ENCODE data around the gene C14orf119.
A peak's percentile ranks its signal among the peaks of the same experiment; 100 is the strongest.

Gene C14orf119

DNA sequence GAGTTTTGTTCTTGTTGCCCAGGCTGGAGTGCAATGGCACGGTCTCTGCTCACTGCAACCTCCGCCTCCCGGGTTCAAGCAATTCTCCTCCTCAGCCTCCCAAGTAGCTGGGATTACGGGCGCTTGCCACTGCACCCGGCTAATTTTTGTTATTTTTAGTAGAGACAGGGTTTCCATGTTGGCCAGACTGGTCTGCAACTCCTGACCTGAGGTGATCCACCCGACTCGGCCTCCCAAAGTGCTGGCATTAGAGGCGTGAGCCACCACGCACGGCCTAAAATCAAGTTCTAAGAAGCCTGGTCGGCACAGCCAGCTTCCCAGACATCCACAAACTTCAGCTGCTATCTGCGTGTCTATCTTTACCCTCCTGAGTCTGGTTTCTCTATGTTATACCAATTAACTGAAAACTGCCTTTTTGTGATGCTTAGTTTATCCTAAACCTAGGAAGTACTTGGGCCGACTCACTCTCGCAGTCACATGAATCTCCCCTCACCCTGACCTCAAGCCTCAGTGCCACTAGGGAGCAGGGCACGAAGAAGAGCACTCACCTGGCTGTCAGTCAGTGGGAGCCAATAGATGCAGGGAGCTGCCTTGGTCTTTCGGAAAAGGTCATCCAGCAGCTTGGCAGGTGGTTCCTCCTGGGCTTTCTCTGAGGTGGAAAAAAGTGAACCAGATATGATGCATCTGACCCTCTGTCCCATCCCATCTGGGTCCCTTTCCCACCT is 34.6 kb upstream of the C14orf119 start:
- no peak for DNase-seq (ENCODE audit: low read depth)

- peak; percentile 86 for DNase-seq (ENCODE audit: low read depth)
Measured at GRCh38 chr14:23062002-23062401, 33.3 kb upstream of the C14orf119 start.

DNA sequence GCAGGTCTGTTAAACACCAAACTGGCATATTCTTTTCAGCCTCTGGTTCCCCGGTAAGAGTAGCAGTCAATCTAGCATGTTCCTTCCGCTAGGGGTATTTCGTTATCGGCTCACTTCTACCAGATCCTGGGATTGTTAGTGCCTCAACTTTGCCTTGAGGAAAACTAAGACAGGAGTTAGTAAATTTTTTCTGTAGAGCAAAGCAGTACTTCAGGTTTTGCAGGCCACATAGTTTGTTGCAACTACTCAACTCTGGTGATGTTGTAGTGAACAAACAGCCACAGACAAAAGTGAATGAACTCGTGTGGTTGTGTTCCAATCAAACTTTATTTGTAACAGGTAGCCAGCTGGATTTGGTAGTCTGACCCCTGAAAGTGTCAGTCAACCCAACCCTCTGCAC is 31.7 kb upstream of the C14orf119 start:
- DNase-seq (ENCODE audit: low read depth) = no peak

DNA sequence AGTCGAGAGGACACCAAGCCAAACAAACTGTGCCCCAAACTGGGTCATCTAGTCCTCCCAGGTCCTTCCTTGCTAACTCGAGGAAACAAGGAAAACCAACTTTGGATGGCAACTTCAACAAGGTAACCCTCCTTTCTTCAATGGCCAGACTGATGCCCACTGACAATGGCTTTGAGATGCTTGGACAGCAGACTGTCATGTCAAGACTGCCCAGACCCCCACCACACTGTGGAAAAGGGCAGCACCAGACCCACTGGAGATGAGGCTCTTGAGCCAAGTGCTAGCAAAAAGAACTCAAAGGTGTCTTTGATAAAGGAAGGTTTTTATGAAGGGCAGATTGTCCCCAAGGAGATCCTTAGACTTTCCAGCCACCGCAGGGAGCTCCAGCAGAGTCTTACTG is 28.9 kb upstream of the C14orf119 start:
- DNase-seq (ENCODE audit: low read depth) = no peak

DNA sequence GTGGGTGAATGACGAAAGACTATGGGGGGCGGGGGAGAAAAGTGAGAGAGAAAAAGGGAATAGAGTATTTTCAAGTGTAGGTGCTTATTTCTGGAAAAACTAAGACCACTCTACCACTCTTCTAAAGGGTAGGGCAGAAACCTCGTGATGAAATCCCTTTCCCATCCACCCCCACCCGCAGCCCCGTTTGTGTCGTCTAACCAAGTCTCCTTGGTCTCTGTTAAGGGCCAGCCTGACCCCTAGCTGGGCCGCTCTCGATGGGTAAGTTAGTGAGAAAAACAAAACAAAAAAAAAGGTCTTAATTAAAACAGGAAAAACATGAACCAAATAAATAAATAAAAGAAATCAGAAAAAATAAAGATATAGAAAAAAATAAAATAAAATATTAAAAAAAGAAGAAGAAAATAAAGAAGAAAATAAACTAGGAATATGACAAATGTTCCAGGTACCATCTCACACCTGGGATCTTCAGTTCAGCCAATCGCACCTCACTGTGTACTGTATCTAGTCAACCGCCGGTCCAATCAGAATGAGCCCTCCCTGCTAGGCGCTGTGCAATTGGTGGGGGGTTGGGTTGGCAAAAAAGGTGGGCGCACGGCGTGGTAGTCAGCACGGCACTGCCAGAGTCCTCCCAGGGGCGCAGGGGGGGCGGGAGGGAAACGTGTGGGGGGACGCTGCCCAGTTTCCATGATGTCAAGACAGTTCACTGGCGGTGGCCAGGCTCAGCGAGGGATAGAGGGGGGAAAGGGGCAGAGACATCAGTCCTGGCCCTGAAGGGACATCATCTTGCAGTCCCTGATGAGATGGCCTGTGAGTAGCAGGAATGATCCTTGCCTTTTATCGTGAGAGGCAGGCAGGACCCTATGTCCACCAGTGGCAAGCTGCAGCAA is 28.2 kb upstream of the C14orf119 start:
- no peak for DNase-seq (ENCODE audit: low read depth)

- no peak for DNase-seq (ENCODE audit: low read depth)
Measured at GRCh38 chr14:23067847-23068788, 27.2 kb upstream of the C14orf119 start.

DNA sequence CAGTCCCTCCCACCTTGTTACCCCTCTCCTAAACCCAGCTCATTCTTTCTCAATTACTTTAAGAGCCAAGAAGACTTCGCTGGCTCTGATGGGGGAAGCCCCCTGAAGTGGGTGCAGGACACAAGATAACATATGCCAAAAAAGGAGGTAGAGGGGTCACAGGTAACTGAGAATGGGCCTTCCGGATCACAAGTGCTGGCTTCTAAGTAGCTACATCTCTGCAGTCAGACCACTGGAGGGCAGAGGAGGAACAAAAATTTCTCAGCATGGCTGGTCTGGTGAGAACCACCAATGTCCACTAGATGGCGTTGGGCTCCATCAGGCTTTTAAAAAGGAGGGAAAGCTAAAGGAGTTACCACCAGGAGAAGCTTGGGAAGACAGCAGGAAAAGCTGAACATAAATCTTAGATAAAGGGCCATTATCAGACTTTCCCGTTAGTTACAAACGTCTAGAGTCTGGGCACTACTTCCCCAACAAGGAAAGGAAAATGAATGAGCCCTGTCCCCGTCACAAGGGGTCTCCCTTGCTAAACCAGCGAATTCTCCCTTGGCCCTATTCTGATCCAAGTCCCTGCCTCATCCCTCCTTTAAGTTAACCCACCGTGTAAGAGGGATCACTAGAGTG is 26.4 kb upstream of the C14orf119 start:
- peak; percentile 81 for DNase-seq (ENCODE audit: low read depth)

- no peak for DNase-seq (ENCODE audit: low read depth)
Measured at GRCh38 chr14:23069413-23069806, 25.9 kb upstream of the C14orf119 start.

- no peak for DNase-seq (ENCODE audit: low read depth)
Measured at GRCh38 chr14:23070262-23071129, 24.8 kb upstream of the C14orf119 start.

DNA sequence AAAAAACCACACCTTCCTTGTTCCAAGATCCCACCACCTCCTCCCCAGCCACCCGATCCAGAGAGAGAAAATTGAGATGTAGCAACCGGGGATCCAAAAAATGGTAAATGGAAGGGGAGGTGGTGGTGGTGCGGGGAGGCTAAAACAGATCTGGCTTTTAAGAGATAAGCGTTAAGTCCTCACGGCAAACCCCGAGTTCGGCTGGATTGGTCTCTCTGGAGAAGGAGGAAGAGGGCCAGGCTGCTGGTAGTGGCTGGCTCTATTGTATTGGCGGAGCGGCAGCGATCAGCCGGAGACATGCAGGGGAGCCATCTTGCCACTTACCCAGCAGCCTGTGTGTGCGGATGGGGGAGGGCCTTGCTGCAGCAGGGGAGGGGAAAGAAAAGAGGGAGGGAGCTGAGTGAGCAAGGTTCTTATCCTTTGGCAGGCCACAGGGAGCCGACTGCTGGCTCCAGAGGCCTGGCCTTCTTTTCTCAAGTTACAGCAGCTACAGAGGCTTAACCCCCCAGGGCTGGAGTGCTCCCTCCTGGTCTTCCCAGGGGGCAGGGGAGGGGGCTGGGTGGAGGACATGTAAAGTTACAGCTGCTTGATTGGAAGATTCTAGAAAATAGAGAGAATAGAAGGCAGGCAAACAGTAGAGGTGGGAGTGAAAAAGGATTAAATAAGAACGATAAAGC is 23.9 kb upstream of the C14orf119 start:
- peak; percentile 86 for DNase-seq (ENCODE audit: low read depth)

GRCh38 chr14:23071921-23072539 is 23.3 kb upstream of the C14orf119 start:
- no peak for DNase-seq (ENCODE audit: low read depth)

DNA sequence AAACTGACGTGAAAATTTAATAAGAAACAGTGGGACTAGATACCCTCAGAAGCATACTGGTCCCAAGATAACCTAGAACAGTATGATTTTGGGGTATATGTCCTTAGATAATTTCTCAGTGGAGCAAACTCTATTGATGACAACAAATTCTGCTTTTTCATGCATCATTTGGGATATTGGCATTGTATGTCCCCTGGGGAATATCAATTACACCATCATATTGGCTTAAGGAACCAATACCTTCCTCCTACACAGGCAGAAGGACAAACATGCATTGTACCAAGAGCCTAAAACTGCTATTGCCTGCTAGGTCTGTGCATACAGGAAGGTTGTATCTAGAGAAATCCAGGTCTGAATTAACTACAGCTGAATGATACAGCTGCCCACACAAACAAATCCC is 20.4 kb upstream of the C14orf119 start:
- DNase-seq (ENCODE audit: low read depth) = no peak

- DNase-seq (ENCODE audit: low read depth) = no peak
Measured at GRCh38 chr14:23076785-23077408, 18.4 kb upstream of the C14orf119 start.

DNA sequence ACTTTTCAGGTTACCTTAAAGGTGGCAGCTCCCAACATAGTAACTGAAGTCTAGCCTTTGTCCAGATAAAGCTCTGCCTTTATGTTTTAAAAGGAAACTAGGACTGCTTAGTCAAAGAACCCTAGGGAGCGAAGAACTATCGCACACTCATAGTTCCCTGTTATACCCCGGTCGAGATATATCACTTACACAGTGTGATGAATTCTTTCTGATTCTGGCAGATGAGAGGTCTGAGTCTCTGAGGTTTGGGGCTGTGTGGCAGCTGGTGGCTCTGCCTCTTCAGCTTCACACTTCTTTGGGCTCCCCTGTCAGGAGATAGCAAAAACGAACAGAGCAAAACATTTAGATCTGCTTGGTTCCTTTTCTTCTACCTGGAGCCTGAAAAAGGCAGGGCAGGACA is 17.3 kb upstream of the C14orf119 start:
- DNase-seq (ENCODE audit: low read depth) = no peak

- peak; percentile 87 for DNase-seq (ENCODE audit: low read depth)
Measured at GRCh38 chr14:23078692-23079116, 16.6 kb upstream of the C14orf119 start.

DNA sequence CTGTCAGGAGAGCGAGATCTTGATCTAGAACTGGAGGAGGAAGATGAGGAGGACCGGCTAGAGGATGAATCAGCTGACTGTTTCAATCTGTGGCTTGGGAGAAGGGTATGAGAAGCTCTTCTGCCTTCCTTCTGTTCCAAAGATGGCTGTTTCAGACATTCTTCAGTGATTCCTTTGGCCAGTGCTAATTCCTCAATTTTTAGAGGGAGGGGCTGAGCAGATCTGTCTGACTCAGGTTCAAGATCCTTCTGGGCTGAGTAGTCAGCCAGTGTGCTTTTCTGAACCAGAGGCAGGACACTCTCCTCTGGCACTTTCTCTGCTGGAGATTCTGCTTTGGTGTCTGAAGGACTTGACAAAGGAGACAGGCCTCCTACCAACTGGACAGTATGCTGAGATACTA is 15.6 kb upstream of the C14orf119 start:
- no peak for DNase-seq (ENCODE audit: low read depth)

DNA sequence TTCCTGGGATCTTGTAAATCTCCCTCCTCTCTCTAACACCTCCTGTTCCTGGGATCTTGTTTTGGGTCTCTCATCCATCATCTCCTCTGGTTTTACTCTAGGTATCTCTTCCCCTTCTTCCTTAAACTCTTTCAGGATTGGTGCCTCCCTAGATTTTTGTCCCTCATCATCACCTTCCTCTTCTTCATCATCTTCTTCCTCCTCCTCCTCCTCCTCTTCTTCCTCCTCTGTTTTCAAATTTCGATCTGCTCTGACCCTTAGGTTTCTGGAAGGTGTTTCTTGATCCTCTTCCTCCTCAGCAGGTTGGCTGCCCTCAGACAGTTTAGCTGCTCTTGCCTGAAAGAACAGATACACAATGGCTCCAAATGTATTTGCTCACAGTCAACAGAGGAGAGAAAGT is 14.8 kb upstream of the C14orf119 start:
- no peak for DNase-seq (ENCODE audit: low read depth)

DNA sequence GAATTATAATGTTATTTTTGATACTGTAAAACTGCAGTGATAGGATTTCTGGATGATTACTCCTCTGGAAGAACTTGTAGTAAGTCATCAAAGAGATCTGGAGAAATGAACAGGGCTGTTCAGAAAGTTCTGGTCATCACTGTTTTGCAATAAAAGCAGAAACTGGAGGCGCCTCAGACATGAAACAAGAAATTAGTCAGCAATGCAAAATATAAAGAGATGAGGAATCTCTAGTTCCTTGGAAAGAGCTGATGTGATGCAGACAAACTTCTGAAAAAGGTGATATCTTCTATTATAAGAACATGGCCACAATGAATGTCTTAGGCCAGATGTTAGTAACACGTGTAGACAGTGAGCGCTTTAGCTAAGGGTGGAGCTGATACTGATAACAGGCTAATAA is 9.8 kb upstream of the C14orf119 start:
- DNase-seq (ENCODE audit: low read depth) = no peak

GRCh38 chr14:23086565-23086964 is 8.7 kb upstream of the C14orf119 start:
- DNase-seq (ENCODE audit: low read depth) = no peak
